ENCODE measurements around the gene PCDHGC5.

Gene PCDHGC5

GRCh38 chr5:141534492-141535213 is 45.8 kb downstream of the PCDHGC5 start:
- Histone ChIP-seq H3K4me3 (replicated peaks; ENCODE audit: insufficient read depth, low read length) (no peak overlapping the region), H3K27me3 (ENCODE audit: insufficient read depth, poor library complexity, severe bottlenecking) (no peaks in the 10 kb centered on the region), H3K27ac (replicated peaks) (no peak overlapping the region)
- TF ChIP-seq GABPA (IDR thresholded peaks at IDR 0.05; ENCODE audit: low read depth): no peak
- TF ChIP-seq SPI1 (IDR thresholded peaks at IDR 0.05; ENCODE audit: borderline replicate concordance, low read depth): no peak
- TF ChIP-seq POLR2AphosphoS5 (IDR thresholded peaks at IDR 0.05; ENCODE audit: low read depth): no peak
- no peak for TF ChIP-seq CTCF (IDR thresholded peaks at IDR 0.05; ENCODE audit: insufficient read depth, low read length)
- TF ChIP-seq REST (IDR thresholded peaks at IDR 0.05; ENCODE audit: insufficient replicate concordance, low read depth): no peak
- DNase-seq (ENCODE audit: low read depth in 1 of 2, low spot score in 1 of 2): no peak

All from HL-60 (cell line).